Neural progenitor cell (in vitro differentiated cells): ENCODE measurements around the gene QPCTL.

Experiments
- EZH2 ChIP-seq: fragments of 200-600 bp; sonication (generic); IDR thresholded peaks from 2 replicates; pipeline ENCODE4 v1.6.1; 2017; ENCODE audit warnings: antibody characterized with exemption, mild to moderate bottlenecking, moderate library complexity
- EZH2phosphoT487 ChIP-seq: fragments of 200-600 bp; sonication (generic); IDR thresholded peaks from 2 replicates; pipeline ENCODE4 v1.6.1; 2017; ENCODE audit warnings: antibody characterized with exemption
- TF ChIP-seq, protein P1 (sequence below): fragments of 200-600 bp; sonication (generic); IDR thresholded peaks from 2 replicates; pipeline ENCODE4 v1.5.1; 2017; ENCODE audit warnings: antibody characterized with exemption, mild to moderate bottlenecking

- TF ChIP-seq, protein P1, sequence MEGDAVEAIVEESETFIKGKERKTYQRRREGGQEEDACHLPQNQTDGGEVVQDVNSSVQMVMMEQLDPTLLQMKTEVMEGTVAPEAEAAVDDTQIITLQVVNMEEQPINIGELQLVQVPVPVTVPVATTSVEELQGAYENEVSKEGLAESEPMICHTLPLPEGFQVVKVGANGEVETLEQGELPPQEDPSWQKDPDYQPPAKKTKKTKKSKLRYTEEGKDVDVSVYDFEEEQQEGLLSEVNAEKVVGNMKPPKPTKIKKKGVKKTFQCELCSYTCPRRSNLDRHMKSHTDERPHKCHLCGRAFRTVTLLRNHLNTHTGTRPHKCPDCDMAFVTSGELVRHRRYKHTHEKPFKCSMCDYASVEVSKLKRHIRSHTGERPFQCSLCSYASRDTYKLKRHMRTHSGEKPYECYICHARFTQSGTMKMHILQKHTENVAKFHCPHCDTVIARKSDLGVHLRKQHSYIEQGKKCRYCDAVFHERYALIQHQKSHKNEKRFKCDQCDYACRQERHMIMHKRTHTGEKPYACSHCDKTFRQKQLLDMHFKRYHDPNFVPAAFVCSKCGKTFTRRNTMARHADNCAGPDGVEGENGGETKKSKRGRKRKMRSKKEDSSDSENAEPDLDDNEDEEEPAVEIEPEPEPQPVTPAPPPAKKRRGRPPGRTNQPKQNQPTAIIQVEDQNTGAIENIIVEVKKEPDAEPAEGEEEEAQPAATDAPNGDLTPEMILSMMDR, result no peak
- TF ChIP-seq EZH2, result no peak
- TF ChIP-seq EZH2phosphoT487, result no peak
Observed at GRCh38 chr19:45733160-45733810, 40.8 kb downstream of the QPCTL start, which contains the start of gene MEIOSIN.
